HCT116 (cell line): ENCODE results near the gene CATSPERZ. TPM values are rescaled to one million over a fixed set of nuclear protein-coding genes. Genes with fewer than 3 reads are reported as not detected.

ENCODE experiments used
- ATAC-seq: fragments of 200-7000 bp; cut with Tn5 transposase; 2 replicates; pipeline ENCODE4 v1.9.1; 2020; ENCODE audit warnings: mild to moderate bottlenecking, moderate library complexity
- BruUV-seq: library from RNA; stranded (reverse); fragments of 400-500 nt; replicated peaks from 2 replicates; lab custom pipeline; 2021; lab: Mats Ljungman, UMichigan
- CTCF ChIA-PET: fragments of 300-600 bp; sonication (Branson Sonifier 250); formaldehyde crosslinking; loops from one replicate; lab custom pipeline; 2021; ENCODE audit warnings: antibody characterized with exemption; lab: Charles Lee
- POLR2A ChIA-PET: fragments of 300-600, 350-600 bp; sonication (Branson Sonifier 250); formaldehyde crosslinking; loops from one replicate; lab custom pipeline; 2021; ENCODE audit warnings: antibody characterized with exemption; lab: Charles Lee
- RAD21 ChIA-PET, 2 experiments: fragments of 300-600 bp; sonication (Branson Sonifier 250); formaldehyde crosslinking; loops; one replicate each; lab custom pipeline; 2023; ENCODE audit warnings: low total read pairs in 2 of 2; ENCODE audit not compliant: uncharacterized antibody in 2 of 2, unreplicated experiment in 2 of 2, low non-redundant PET in 1 of 2; lab: Charles Lee
- DNase-seq: peaks from one replicate; pipeline ENCODE4 v3.0.0-alpha.2; 2010; ENCODE audit warnings: low read depth, low spot score
- H2AFZ ChIP-seq: fragments of 200-600 bp; shearing (Covaris generic), sonication (generic); 2 replicates; pipeline ENCODE4 v1.6.1; 2017; ENCODE audit warnings: low read depth, mixed run types, mixed read lengths, antibody characterized with exemption, low read length; ENCODE audit not compliant: poor library complexity, severe bottlenecking
- H3K27ac ChIP-seq: 2 replicates; pipeline ENCODE4 v1.5.1; 2012; ENCODE audit warnings: low read depth, low read length
- H3K27me3 ChIP-seq: fragments of 200-600 bp; sonication (generic); 2 replicates; pipeline ENCODE4 v1.6.1; 2016; ENCODE audit warnings: mixed run types, low read length, mixed read lengths; ENCODE audit not compliant: insufficient read depth
- H3K36me3 ChIP-seq, 2 experiments: fragments of 200-500 bp in 1 of 2; fragments of 200-600 bp in 1 of 2; sonication (Bioruptor generic) in 1 of 2; sonication (generic) in 1 of 2; 2 replicates each; pipeline versions ENCODE4 v1.5.1 to v1.6.1; 2014 to 2016; ENCODE audit warnings: low read length in 2 of 2, inconsistent platforms in 1 of 2, mixed read lengths in 1 of 2, mixed run types in 1 of 2; ENCODE audit not compliant: insufficient read depth in 2 of 2, control insufficient read depth in 1 of 2
- H3K4me1 ChIP-seq, 2 experiments: fragments of 200-600 bp in 1 of 2; sonication (generic) in 1 of 2; 2 replicates each; pipeline versions ENCODE4 v1.5.1 to v1.6.1; 2012 to 2017; ENCODE audit warnings: low read length in 2 of 2, inconsistent platforms in 1 of 2, mild to moderate bottlenecking in 1 of 2, mixed read lengths in 1 of 2, mixed run types in 1 of 2, moderate library complexity in 1 of 2; ENCODE audit not compliant: insufficient read depth in 2 of 2, control insufficient read depth in 1 of 2
- H3K4me2 ChIP-seq: fragments of 200-600 bp; sonication (generic); 2 replicates; pipeline ENCODE4 v1.6.1; 2017; ENCODE audit warnings: mixed run types, low read length, mixed read lengths
- H3K4me3 ChIP-seq, 2 experiments: fragments of 200-600 bp in 1 of 2; sonication (generic) in 1 of 2; replicated peaks in 1 of 2; 2 replicates each; pipeline ENCODE4 v1.5.1; 2011 to 2016; ENCODE audit warnings: low read length in 2 of 2, control low read depth in 1 of 2, low read depth in 1 of 2, mild to moderate bottlenecking in 1 of 2, mixed read lengths in 1 of 2, mixed run types in 1 of 2
- H3K79me2 ChIP-seq: fragments of 200-600 bp; sonication (generic); 2 replicates; pipeline ENCODE4 v1.6.1; 2017; ENCODE audit warnings: mild to moderate bottlenecking, mixed run types, low read length, moderate library complexity, mixed read lengths; ENCODE audit not compliant: insufficient read depth
- H3K9ac ChIP-seq: fragments of 200-600 bp; sonication (generic); 2 replicates; pipeline ENCODE4 v1.6.1; 2016; ENCODE audit warnings: low read length, mixed read lengths
- H3K9me2 ChIP-seq: fragments of 200-600 bp; sonication (generic), shearing (Covaris generic); 2 replicates; pipeline ENCODE4 v1.6.1; 2017; ENCODE audit warnings: mixed run types, mild to moderate bottlenecking, moderate library complexity; ENCODE audit not compliant: insufficient read depth
- H3K9me3 ChIP-seq, 2 experiments: fragments of 200-500 bp in 1 of 2; fragments of 200-600 bp in 1 of 2; sonication (Bioruptor generic) in 1 of 2; sonication (generic) in 1 of 2; 2 replicates each; pipeline ENCODE4 v1.6.1; 2014 to 2017; ENCODE audit warnings: low read length in 2 of 2, mixed read lengths in 2 of 2, inconsistent platforms in 1 of 2, low read depth in 1 of 2, mild to moderate bottlenecking in 1 of 2, mixed run types in 1 of 2, moderate library complexity in 1 of 2; ENCODE audit not compliant: control insufficient read depth in 1 of 2, insufficient read depth in 1 of 2
- H4K20me1 ChIP-seq: fragments of 200-600 bp; sonication (generic), shearing (Covaris generic); 2 replicates; pipeline ENCODE4 v1.6.1; 2017; ENCODE audit warnings: mixed run types, mild to moderate bottlenecking, moderate library complexity; ENCODE audit not compliant: insufficient read depth
- EGR1 ChIP-seq: IDR thresholded peaks from 2 replicates; pipeline ENCODE4 v1.6.1; 2012; ENCODE audit warnings: low read depth
- ELF1 ChIP-seq: IDR thresholded peaks from 2 replicates; pipeline ENCODE4 v1.6.1; 2012; ENCODE audit warnings: low read depth, borderline replicate concordance
- EZH2phosphoT487 ChIP-seq: fragments of 200-600 bp; IDR thresholded peaks from 2 replicates; pipeline ENCODE4 v1.6.1; 2018; ENCODE audit warnings: antibody characterized with exemption, borderline replicate concordance
- FOSL1 ChIP-seq: IDR thresholded peaks from 2 replicates; pipeline ENCODE4 v1.6.1; 2012; ENCODE audit warnings: low read depth
- POLR2AphosphoS5 ChIP-seq: IDR thresholded peaks from 2 replicates; pipeline ENCODE4 v1.6.1; 2011; ENCODE audit warnings: mild to moderate bottlenecking, low read depth, low read length, moderate library complexity
- SIN3A ChIP-seq: IDR thresholded peaks from 2 replicates; pipeline ENCODE4 v1.6.1; 2012; ENCODE audit warnings: low read depth
- SP1 ChIP-seq: IDR thresholded peaks from 2 replicates; pipeline ENCODE4 v1.6.1; 2012; ENCODE audit warnings: low read depth
- SRF ChIP-seq: IDR thresholded peaks from 2 replicates; pipeline ENCODE4 v1.6.1; 2012; ENCODE audit warnings: low read depth
- YY1 ChIP-seq: IDR thresholded peaks from 2 replicates; pipeline ENCODE4 v1.6.1; 2011; ENCODE audit warnings: low read length, low read depth, moderate library complexity, mild to moderate bottlenecking; ENCODE audit not compliant: insufficient replicate concordance; ENCODE audit errors: extremely low read depth
- ZFX ChIP-seq: fragments of 450-650 bp; IDR thresholded peaks from 2 replicates; pipeline ENCODE4 v1.6.1; 2017
- intact Hi-C: fragments of 100-400 bp; cut with micrococcal nuclease; formaldehyde crosslinking; loops from 2 replicates; pipeline ENCODE4 v1.10.0; 2022
- total RNA-seq: library from RNA; stranded (reverse); gene quantifications from one replicate; pipeline ENCODE4 v1.2.1, GENCODE V29; 2021; ENCODE audit not compliant: unreplicated experiment
- TF ChIP-seq, protein P1 (sequence below): IDR thresholded peaks from 2 replicates; pipeline ENCODE4 v1.6.1; 2012

The CATSPERZ gene
- total RNA-seq, 1 experiment from 2014 or later: 1.7 TPM

DNA sequence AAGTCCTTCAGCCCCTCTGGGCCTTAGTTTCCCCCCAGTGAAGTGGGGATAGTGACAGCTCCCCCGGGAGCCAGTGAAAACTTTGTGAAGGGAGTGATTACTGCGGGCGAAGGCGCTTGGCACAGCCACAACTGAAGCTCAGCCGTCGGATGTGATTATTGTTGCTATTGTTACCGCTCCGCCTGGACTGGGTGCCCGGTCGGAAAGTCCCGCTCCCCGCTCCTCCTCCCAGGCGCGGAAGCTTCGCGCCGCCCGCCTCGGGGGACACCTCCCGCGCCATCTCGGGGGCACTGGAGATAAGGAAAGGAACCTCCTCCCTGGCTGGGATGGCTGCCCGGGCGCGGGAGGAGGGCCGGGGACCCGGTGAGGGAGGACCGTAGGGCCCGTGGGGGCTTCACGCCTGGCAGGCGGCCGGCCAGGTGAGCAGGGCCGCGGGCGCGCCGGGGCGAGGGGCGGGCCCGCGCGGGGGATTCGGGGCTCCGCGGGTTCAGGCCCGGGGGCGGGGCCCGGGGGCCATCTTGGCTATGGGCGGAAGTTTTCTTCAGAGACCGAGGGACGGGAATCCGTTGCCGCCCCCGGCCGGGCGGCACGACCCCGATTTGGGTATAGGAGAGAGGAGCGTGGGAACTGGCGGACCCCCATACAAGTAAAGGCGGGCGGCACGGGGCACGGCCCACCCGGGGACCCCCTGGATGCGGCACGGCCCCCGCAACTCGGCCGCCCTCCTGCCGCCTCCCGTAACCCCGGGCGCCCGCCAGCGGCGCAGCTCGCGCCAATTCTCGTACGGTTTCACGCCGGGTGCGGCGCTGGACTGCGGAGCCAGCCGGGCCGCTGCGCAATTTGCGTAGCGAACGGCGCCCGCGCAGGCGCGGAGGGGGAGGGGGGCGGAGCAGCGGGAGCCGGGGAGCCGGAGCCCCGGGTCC is 14.9 kb upstream of the CATSPERZ start, which contains the start of gene GPR137:
TSS of gene GPR137 (plus strand) at position 887 of the 923 bp plus-strand sequence. CDS start 677 bp downstream, outside the sequence.
- peak; percentile 76 for TF ChIP-seq POLR2AphosphoS5
- TF ChIP-seq SP1: no peak
- no peak for TF ChIP-seq FOSL1
- TF ChIP-seq, protein P1, sequence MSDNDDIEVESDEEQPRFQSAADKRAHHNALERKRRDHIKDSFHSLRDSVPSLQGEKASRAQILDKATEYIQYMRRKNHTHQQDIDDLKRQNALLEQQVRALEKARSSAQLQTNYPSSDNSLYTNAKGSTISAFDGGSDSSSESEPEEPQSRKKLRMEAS: no peak; the same call in 1 of the 2 replicates
- no peak for TF ChIP-seq ZFX
- TF ChIP-seq SRF: no peak
- no peak; the same call in 1 of the 2 replicates for TF ChIP-seq ELF1
- peak; percentile 78 for TF ChIP-seq EGR1
- TF ChIP-seq EZH2phosphoT487: no peak
- TF ChIP-seq SIN3A: no peak; the same call in 1 of the 2 replicates
- peak; percentile 95 for TF ChIP-seq YY1
- Histone ChIP-seq H3K9me3 (no peaks in the 10 kb centered on the region), H3K4me3 (peak within 1 kb of the TSS; percentile 77 to 80), H3K4me2 (peak within 1 kb of the TSS; percentile 96), H3K79me2 (no peaks in the 10 kb centered on the region), H3K9me2 (no peaks in the 10 kb centered on the region), H3K27me3 (no peaks in the 10 kb centered on the region), H3K4me1 (peaks cover 14 to 27% of the 10 kb centered on the region in 2 experiments), H2AFZ (no peak within 1 kb of the TSS), H3K36me3 (no peaks in the 10 kb centered on the region; a peak in 1 of 4 replicates), H3K9ac (peak within 1 kb of the TSS; percentile 85), H3K27ac (peak within 1 kb of the TSS; percentile 83), H4K20me1 (no peaks in the 10 kb centered on the region)
- intact Hi-C loops: loop anchor here (1.0 kb wide), 1 partner anchor 43 kb away; no protein-coding TSS in a partner anchor
- CTCF ChIA-PET: interaction anchor here (0.9 to 4.3 kb wide), 5 partner anchors 16 to 46 kb away, joined by 3 to 22 read pairs (median 4); partner anchors contain the start of genes ESRRA, PRDX5 and TRMT112
- POLR2A ChIA-PET: interaction anchor here (1.2 to 1.7 kb wide), 2 partner anchors 15 to 16 kb away, joined by 3 to 5 read pairs; no protein-coding TSS in a partner anchor
- TSS peak; percentile 94 for BruUV-seq
- ATAC-seq (peak; percentile 59), DNase-seq (no peak)
- RAD21 ChIA-PET: interaction anchor here (0.7 to 0.8 kb wide), 2 partner anchors 14 to 79 kb away, joined by 3 to 5 read pairs; no protein-coding TSS in a partner anchor
